Muscle of arm (tissue), 14 donors: ENCODE data around the gene KRT71. TPM values are rescaled to one million over a fixed set of nuclear protein-coding genes. Genes with fewer than 3 reads are reported as not detected.
"Not testable (repeated sequence)": the region's sequence is repeated elsewhere in the genome, so short reads cannot be mapped to it uniquely, and the experiment has no call there.

Source experiments
- DNase-seq: peaks from one replicate; pipeline ENCODE4 v3.0.0-alpha.2; 2013
- long read RNA-seq, 11 donors: transcript quantifications; one replicate each; lab custom pipeline, GENCODE V29; 2026
- polyA plus RNA-seq, 12 donors: library from polyadenylated mRNA; unstranded; fragments of 120-200 nt; gene quantifications; one replicate each; pipeline ENCODE4 v1.2.1, GENCODE V29; 2013; ENCODE audit not compliant: insufficient read length in 12 of 12

The KRT71 gene
- polyA plus RNA-seq = under 1 TPM in 2 of 12 donors, not detected in 10; 0.08 TPM
- long read RNA-seq, donor 1 = 0 reads
- long read RNA-seq, donor 2 = 0 reads
- long read RNA-seq, donor 3 = 0 reads
- long read RNA-seq, donor 4 = 0 reads
- long read RNA-seq, donor 5 = 0 reads
- long read RNA-seq, donor 6 = 0 reads
- long read RNA-seq, donor 7 = 0 reads
- long read RNA-seq, donor 8 = 0 reads
- long read RNA-seq, donor 9 = 0 reads
- long read RNA-seq, donor 10 = 0 reads
- long read RNA-seq, donor 11 = 0 reads

DNA sequence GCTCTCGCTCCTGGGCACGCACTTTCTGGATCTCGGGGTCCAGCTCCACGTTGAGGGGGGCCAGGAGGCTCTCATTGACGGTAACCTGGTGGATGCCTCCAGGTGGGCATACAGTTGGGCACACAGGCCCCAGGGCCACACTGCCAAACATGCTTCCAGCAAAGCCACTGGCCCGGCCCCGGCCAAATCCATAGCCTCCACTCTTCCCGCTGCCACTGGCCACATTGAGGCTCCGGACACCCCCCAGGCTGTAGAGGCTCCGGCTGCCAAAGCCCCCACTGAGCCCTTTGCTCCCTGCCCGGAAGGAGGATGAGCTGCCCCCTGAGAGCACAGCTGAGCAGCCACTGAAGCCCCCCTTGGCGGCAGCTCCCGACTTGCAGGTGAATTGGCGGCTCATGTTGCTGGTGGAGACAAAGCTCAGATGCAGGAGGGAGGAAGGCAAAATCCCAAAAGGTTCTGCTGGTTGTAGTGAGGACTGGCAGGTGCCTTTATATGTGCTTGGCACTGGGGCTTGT is at the start of gene KRT71:
TSS of gene KRT71 (minus strand) at position 465 of the 515 bp plus-strand sequence. CDS start at position 397, 68 bp downstream.
- no peak for DNase-seq

DNA sequence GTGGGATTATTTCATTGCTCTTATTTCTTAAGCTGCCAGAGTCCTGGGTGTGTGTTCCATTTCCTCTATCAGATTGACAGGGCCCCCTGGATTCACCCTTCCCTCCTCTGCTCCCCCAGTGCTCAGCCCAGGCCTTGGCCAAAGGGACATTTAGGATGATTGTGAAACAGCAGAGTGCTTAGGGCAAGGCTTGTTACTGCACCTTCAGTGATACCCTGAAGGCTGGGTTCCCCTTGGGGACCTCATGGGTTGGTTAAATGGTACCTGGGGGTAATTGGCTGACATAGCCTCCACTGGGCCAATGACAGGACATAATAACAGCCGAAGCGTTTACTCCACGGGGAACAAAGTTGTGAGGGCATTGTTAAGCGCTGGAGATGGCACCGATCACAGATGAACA is 49.6 kb upstream of the KRT71 start:
- no peak for DNase-seq

DNA sequence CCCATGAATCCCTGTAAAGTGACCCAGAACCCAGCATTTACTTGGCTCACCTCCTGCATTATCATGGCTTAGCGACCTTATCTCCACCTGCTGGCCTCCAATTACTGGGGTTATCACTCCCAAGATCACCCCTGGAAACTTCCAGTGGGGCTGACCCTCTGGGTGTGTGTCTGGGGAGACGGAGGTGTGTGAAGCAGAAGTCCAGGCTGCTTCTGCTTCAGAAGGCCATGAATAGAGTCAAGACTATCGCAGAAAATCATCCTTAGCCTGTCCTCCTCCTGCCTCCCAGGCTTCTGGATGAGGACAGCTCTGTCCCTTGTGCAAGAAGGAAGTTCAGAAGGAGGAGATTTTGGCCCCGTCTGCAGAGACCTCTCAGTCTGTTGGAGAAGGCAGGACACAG is 48.7 kb upstream of the KRT71 start:
- no peak for DNase-seq

DNA sequence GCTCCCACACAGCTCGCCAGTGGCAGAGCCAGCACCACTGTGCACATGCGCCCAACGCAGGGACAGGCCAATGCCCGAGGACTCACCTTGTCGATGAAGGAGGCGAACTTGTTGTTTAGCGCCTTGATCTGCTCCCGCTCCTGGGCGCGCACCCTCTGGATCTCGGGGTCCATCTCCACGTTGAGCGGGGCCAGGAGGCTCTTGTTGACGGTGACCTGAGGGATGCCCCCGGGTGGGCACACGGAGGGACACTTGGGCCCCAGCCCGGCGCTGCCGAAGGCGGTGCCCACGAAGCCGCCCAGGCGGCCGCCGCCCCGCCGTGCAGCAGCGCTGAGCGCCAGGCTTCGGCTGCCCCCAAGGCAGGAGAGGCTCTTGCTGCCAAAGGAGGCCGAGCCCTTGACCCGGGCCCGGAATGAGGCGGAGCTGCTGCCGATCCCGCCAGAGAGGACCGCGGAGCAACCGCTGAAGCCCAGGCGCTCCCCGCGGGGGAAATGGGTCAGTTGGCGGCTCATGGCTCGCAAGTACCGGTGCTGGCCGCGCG is 48.1 kb upstream of the KRT71 start, which contains the start of gene KRT72:
TSS of gene KRT72 (minus strand) at position 523 of the 541 bp plus-strand sequence. CDS start at position 512, 11 bp downstream.
- DNase-seq = no peak

DNA sequence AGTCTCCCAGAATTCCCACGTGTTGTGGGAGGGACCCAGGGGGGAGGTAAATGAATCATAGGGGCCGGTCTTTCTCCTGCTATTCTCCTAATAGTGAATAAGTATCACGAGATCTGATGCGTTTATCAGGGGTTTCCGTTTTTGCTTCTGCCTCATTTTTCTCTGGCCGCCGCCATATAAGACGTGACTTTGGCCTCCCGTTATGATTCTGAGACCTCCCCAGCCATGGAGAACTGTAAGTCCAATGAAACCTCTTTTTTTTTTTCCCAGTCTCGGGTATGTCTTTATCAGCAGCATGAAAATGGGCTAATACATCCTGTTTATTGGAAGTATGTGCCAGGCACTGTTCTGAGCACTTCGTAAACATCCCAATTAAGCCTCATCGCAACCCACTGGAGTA is 47.5 kb upstream of the KRT71 start:
- DNase-seq = no peak

DNA sequence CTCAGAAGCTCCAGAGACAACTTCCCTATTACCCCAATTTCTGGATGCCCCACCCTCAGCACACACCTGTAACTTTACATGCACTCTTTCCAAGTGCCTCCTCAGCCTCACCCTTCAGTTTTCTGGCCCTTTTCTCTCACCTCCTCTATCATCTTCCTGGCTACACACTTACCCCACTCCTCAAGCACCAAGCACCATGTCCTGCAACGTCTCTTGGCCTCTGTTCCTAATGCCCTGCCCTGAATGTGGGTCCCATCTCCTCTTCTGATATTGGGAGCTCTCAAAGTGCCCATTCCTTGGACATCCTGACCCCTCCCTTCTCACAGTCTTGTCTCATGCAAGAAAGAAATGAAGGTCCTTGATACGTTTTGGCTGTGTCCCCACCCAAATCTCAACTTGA is 47.1 kb upstream of the KRT71 start:
- no peak for DNase-seq

DNA sequence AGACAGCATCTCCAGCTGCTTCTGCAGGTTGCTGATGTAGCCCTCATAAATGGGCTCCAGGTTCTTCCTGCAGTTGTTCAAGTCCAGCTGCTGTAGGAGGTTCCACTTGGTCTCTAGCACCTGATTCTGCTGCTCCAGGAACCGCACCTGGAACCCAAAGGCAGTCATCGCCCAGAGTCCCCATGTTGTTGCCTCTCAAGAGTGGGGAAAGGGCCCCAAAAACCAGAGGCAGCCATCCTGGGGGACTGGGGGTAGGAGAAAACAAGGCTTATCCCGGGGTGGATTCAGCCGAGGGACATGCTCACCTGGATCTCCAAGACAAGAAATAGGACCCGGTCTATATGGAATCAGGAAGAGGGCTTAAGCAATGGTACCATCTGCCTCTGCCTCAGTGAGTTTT is 46.0 kb upstream of the KRT71 start:
- DNase-seq = no peak

DNA sequence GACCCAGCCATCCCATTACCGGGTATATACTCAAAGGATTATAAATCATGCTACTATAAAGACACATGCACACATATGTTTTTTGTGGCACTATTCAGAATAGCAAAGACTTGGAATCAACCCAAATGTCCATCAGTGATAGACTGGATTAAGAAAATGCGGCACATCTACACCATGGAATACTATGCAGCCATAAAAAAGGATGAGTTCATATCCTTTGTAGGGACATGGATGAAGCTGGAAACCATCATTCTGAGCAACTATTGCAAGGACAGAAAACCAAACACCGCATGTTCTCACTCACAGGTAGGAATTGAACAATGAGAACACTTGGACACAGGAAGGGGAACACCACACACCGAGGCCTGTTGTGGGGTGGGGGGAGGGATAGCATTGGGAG is 41.3 kb upstream of the KRT71 start:
- not testable (repeated sequence) for DNase-seq

DNA sequence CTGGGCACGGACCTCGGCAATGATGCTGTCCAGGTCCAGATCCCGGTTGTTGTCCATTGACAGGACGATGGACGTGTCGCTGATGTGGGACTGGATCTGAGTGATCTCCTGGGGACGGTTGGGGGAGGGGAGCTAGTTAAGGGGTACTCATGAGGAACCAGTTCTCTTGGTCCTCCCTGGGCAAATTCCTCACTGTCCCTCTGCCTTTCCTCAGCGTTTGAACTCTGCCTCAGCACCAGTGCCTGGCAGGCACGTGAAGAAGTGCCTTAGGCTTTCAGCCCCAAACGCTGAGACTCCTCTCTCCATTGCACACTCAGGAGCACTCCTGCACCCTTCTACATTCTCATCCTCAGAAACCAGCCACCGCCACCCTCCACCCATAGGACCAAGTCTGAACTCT is 38.6 kb upstream of the KRT71 start:
- DNase-seq = no peak

DNA sequence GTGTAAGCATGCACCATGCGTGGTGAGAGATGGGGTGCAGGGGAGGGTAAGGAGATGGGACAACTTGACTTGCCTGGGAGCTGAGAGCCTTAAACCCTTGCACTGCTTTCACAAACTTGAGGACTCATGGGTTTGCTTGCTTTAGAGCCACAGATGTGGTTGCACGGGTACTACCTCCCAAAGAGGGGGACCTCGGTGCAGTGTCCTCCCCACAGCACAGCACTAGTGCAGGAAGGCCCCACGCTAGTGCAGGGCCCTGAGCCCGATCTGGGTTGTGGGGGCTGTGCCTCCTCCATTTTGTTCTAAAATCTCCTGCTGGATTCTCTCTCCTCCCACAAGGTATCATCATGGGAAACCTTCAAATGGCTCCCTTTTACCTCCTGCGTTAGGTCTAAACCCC is 37.1 kb upstream of the KRT71 start:
- no peak for DNase-seq

DNA sequence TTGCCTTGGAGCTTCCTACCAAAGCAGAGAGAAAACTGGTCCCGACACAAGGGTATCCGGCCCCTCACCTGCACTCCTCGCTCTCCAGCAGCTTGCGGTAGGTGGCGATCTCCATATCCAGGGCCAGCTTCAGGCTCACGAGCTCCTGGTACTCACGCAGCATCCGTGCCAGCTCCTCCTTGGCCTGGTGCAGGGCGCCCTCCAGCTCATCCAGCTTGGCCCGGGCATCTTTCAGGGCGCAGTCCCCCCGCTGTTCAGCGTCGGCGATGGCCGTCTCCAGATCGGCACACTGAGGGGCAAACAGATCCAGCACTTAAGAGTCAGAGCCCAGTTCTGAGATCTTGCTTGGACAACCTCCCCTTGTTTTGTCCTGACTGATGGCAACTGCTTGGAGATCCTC is 34.6 kb upstream of the KRT71 start:
- no peak for DNase-seq

DNA sequence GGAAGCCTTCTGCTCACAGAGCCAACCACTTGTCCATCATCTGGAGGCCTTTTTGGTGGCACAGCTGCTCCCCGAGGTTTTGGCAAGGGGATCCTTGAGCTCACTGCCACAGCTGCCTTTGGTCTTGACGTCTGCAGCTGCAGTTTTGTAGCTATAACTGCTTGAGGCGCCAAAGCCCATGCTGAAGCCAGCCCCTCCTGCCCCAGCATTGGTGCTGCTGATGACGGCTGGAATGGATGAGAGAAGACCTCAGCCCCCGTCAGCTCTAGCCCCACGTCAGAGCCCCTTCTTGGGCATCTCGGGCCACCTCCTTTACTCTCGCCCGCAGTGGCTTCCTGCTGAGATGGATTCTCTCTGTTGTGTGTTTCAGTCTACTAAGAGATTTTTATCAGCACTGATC is 33.0 kb upstream of the KRT71 start:
- peak; percentile 18 for DNase-seq

DNA sequence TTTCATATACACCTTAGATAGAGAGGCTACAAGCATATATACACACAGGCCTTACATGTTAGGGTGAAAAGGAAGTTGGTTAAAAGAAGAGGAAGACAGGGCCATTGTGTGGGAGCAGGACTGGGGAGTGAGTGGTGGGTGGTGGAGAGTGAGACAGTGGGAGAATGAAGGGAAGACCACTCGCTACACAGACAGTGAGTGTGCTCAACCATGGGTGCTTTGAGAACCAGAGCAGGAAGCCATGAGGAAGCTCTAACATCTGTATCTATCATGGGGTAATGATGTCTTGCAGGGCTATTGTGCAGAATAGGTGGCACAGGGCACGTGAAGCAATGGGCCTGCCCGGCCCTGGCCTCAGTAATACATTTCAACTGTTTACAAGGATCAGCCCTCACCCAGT is 32.1 kb upstream of the KRT71 start:
- DNase-seq = no peak

DNA sequence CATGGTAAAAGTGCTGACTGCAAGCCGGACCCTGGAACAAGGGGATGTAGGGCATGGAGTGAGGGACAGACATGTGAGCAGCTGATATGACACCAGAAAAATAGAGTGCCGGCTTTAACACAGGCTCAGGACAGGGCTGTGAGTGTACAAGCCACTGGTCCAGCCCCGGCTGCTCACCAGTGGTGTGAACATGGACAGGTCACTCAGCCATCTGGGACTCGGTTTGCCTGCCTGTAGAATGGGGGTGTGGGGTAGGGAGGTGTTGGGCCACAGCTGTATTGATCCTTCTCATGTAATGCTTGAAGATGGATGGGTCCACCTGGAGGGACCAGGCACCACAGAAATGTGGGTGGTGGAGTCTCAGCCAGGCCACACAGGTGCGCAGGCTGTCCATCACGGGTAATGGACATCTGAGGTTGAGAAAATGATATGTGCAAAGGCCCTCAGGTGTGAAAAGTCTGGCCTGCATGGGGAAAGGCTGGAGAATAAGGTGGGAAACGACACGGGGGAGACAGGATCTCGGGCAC is 31.3 kb upstream of the KRT71 start:
- DNase-seq = no peak

DNA sequence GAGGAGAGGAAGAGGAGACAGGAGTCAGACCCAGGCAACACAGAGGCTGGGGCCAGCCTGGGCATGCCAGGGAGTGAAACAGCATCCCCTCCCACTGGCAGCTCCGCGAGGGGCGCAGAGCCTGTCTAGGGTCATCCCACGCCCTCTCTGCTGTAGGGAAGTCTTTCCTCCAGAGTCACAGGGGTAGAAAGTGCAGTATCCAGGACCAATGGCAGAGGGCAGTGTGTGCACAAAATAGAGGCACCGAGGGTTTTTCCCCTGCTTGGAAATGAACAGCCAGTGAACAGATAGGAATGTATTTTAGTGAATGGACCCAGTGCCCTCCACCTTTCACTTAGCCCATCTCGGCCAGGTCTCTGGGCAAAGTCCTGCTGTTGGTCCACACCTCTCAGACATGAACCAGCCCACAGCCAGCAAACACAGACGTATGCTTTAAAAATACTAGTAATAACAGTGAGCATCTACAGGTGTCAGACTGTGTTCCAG is 30.1 kb upstream of the KRT71 start:
- DNase-seq = peak; percentile 57

DNA sequence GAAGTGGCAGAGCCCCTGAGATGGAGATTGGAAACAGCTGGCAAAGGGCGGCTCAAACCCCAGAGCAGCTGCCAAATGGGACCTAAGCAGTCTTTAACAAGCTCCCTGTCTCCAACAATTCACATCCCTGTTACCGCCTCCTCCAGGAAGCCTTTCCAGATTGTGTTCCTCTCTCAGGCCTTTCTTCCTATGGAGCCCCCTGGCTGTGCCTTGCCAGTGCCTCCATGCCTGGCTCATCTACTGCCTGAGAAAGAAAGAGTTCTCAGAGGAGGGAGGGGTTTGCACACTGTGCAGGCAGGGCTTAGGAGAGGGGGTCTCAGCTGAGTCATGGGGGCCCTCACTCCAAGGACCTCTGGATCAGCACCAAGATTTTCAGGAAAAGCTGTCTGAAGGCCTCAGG is 29.5 kb upstream of the KRT71 start:
- no peak for DNase-seq

DNA sequence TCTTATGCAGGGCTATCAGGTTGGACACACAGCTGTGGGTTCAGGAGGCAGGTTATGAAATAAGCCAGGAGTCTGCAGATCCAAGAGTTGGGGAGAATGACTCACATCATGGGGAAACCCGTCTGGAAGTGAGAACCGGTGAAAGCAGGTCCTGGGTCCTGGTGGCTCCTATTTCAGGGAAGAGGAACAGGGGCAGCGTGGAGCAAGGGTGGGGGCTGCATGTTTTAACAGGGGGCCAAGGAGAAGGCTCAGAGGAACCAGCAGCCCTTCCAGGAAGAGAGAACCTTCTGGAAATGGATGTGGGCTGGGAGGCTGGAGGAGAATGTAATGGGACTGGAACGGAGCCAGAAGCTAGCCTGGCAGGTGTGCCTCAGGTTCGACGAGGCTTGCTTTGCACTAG is 28.5 kb upstream of the KRT71 start:
- DNase-seq = no peak

DNA sequence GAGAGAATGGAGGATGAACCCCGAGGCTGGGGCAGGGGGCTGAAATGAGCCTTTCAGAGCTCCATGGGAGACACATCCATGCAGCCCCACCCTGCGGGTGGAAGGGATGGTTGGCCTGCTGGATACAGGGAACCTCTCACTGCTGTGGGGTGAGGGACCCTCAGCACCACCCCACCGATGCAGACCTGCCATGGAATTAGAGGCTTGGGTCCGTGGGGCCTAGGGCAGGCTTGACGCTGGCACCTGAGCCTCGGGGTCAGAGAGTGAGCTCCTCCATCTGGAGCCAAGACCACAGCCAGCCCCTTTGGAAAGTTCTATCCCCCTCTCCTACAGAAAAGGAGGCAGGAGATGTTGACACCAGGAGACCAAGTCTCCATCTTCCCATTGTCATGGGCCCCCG is 28.1 kb upstream of the KRT71 start:
- DNase-seq = no peak

DNA sequence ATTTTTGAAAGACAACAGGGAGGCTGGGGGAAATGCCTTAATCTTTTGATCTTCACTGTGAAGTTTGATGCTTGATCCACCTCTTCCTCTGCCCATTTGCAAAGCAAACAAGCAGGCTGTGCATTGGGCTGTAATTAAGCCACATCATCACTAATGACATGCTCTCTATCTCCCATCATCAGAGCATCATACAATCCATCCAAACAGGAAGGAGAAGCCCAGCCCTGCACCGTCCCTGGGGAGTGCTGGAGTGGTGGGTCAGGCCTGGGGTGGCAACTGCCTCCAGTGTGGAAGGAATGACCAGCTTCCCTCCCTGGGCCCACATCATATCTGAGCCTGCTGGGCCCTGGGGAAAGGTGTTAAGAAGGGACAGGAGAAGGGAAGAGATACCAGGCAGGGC is 27.6 kb upstream of the KRT71 start:
- DNase-seq = no peak

DNA sequence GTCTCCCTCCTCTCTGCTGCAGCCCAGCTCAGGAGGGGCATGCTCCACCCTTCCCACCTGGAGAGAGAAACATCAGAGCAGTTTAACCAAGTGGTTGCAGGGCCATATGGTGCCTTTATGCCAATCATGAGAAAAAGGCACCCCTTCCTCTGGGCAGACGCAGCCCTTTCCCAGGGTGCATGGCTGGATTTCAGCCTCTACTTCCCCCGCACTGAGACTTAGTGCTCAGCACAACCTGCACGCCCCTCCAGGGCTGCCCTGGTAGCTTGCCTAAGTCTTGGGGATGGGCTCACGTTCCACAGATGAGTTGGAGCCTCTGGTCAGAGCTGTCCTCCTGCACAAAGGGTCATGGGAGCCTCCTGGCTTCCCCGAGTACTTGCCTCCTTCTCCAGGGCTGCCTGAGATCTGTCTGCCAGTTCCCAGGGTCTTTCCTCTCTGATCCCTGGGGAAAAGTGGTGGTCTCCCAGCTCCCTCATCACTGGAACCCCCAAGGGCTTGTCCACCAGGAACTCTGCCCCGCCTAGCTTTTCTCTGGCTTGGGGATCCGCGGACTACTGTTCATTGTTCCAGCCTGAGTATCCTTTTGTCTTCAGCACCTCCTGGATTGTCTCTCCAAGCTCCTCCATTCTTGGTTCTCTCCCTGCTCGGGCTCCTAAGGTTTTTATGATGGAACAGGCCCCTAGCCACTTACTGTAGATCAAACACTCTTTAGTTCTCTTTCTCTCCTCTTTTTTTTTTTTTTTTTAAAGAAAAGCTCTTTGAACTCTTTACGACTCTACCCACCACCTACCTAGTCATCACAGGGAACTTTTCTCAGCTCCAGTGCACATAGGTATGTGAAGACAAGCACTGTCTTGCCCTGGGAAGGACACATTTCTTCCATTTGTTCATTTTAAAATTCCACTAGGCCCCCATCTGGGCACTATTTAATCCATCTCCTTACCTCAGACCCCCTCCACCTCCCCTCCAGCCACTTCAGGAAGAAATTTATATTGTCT is 26.8 kb upstream of the KRT71 start:
- DNase-seq = no peak

DNA sequence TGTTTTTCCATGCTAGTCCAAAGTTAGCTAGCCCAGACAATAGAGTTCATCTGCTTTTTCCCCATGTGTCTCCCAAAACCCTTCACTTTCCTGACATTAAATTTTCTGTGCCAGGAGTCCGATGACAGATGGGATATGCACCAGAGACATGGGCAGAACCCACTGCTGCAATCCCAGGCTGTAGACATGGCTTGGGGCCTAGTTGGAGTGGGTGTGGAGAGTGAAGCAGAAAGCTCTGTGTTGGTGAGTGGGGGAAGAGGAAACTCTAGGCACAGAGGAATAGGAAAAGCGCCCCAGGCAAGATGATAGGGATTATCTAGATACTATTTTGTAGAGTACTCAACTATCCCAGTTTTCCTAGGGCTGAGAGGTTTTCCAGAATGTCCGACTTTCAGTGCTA is 25.5 kb upstream of the KRT71 start:
- DNase-seq = no peak

DNA sequence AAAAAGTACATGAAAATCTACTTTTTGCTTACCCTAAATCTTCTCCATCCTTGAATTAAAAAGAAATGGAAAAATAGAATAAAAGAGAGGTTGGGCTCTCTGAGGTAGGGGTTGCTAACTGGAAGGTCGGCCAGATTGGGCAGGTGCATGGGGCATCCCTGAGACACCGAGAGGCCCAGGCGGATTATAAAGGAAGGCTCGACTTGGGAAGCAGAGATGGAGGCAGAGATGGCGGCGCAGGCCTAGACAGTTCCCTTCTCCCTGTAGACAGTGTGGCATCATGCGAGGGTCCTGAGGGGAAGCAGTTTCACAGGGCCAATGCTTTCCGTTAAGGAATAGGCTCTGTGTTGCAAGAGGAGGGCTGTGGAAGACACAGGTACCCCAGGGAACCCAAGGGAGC is 24.4 kb upstream of the KRT71 start:
- no peak for DNase-seq
